ENCODE data around the gene SPRYD4.
"Not testable (repeated sequence)": the region's sequence is repeated elsewhere in the genome, so short reads cannot be mapped to it uniquely, and the experiment has no call there.

The SPRYD4 gene

GRCh38 chr12:56476972-56477432, 8.6 kb downstream of the SPRYD4 start:
- no peak for DNase-seq (ENCODE audit: low spot score)

- DNase-seq (ENCODE audit: low spot score): no peak
Measured at GRCh38 chr12:56477521-56478225, 9.3 kb downstream of the SPRYD4 start.

GRCh38 chr12:56479625-56480024, 11.2 kb downstream of the SPRYD4 start:
- DNase-seq (ENCODE audit: low spot score): no peak

- no peak for DNase-seq (ENCODE audit: low spot score)
Measured at GRCh38 chr12:56484566-56484965, 16.2 kb downstream of the SPRYD4 start.

- no peak for DNase-seq (ENCODE audit: low spot score)
Measured at GRCh38 chr12:56486694-56487093, 18.3 kb downstream of the SPRYD4 start.

GRCh38 chr12:56487448-56488040, 19.2 kb downstream of the SPRYD4 start:
- DNase-seq (ENCODE audit: low spot score): no peak

- peak; percentile 86 for DNase-seq (ENCODE audit: low spot score)
Measured at GRCh38 chr12:56488041-56488955, 19.9 kb downstream of the SPRYD4 start, which contains the start of gene GLS2. Gene GLS2, minus strand, starts transcription at chr12:56488161. Its CDS starts 43 bp downstream, at chr12:56488118.

GRCh38 chr12:56490360-56490759, 22.0 kb downstream of the SPRYD4 start:
- DNase-seq (ENCODE audit: low spot score): no peak

GRCh38 chr12:56493409-56494105, 25.2 kb downstream of the SPRYD4 start:
- not testable (repeated sequence) for DNase-seq (ENCODE audit: low spot score)

GRCh38 chr12:56494106-56494415, 25.7 kb downstream of the SPRYD4 start:
- DNase-seq (ENCODE audit: low spot score): not testable (repeated sequence)

GRCh38 chr12:56494481-56494880, 26.1 kb downstream of the SPRYD4 start:
- DNase-seq (ENCODE audit: low spot score): not testable (repeated sequence)

- DNase-seq (ENCODE audit: low spot score): not testable (repeated sequence)
Measured at GRCh38 chr12:56496704-56497103, 28.3 kb downstream of the SPRYD4 start.

GRCh38 chr12:56498126-56498902, 29.9 kb downstream of the SPRYD4 start:
- not testable (repeated sequence) for DNase-seq (ENCODE audit: low spot score)

- DNase-seq (ENCODE audit: low spot score): not testable (repeated sequence)
Measured at GRCh38 chr12:56499452-56499851, 31.1 kb downstream of the SPRYD4 start.

GRCh38 chr12:56499879-56500278, 31.5 kb downstream of the SPRYD4 start:
- not testable (repeated sequence) for DNase-seq (ENCODE audit: low spot score)

- DNase-seq (ENCODE audit: low spot score): no peak
Measured at GRCh38 chr12:56510786-56511185, 42.4 kb downstream of the SPRYD4 start.

GRCh38 chr12:56514014-56514318, 45.6 kb downstream of the SPRYD4 start:
- DNase-seq (ENCODE audit: low spot score): not testable (repeated sequence)

GRCh38 chr12:56517854-56518253, 49.5 kb downstream of the SPRYD4 start:
- DNase-seq (ENCODE audit: low spot score): no peak

GRCh38 chr12:56518570-56518969, 50.2 kb downstream of the SPRYD4 start:
- DNase-seq (ENCODE audit: low spot score): no peak

GRCh38 chr12:56520048-56520447, 51.7 kb downstream of the SPRYD4 start:
- DNase-seq (ENCODE audit: low spot score): no peak

- no peak for DNase-seq (ENCODE audit: low spot score)
Measured at GRCh38 chr12:56520506-56520905, 52.1 kb downstream of the SPRYD4 start.

Measured in pons (tissue), 1 donor.